ENCODE measurements around the gene TTLL8. TPM values are rescaled to one million over a fixed set of nuclear protein-coding genes. Genes with fewer than 3 reads are reported as not detected.
A peak's percentile ranks its signal among the peaks of the same experiment; 100 is the strongest.
"Not testable (repeated sequence)": the region's sequence is repeated elsewhere in the genome, so short reads cannot be mapped to it uniquely, and the experiment has no call there.

TTLL8 gene
- total RNA-seq, 4 donors from 2014 or later: not detected

DNA sequence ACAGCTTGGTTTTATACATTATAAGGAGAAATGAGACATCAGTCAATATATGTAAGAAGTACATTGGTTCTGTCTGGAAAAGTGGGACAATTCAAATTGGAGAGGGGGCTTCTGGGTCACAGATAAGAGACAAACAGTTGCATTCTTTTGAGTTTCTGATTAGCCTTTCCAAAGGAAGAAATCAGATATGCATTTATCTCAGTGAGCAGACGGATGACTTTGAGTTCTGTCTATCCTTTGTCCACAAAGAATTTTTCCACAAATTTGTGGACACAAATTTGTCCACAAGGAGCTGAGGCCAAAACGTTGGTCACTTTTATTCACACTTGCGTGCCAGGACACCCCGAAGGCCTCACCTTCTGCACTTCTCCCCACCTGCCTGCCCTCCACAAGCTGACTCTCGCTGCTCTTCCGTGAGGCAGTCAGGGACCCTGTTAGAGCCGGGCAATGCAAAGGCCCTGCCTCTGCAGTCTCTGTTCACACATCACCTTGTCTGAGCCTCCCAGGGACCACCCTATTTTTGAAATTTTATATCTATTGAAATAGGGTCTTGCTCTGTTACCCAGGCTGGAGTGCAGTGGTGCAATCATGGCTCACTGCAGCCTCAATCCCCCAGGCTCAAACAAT is 66.1 kb downstream of the TTLL8 start:
- TF ChIP-seq, protein P1, sequence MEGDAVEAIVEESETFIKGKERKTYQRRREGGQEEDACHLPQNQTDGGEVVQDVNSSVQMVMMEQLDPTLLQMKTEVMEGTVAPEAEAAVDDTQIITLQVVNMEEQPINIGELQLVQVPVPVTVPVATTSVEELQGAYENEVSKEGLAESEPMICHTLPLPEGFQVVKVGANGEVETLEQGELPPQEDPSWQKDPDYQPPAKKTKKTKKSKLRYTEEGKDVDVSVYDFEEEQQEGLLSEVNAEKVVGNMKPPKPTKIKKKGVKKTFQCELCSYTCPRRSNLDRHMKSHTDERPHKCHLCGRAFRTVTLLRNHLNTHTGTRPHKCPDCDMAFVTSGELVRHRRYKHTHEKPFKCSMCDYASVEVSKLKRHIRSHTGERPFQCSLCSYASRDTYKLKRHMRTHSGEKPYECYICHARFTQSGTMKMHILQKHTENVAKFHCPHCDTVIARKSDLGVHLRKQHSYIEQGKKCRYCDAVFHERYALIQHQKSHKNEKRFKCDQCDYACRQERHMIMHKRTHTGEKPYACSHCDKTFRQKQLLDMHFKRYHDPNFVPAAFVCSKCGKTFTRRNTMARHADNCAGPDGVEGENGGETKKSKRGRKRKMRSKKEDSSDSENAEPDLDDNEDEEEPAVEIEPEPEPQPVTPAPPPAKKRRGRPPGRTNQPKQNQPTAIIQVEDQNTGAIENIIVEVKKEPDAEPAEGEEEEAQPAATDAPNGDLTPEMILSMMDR (IDR thresholded peaks at IDR 0.05): no peak
- no peak for TF ChIP-seq POLR2A (IDR thresholded peaks at IDR 0.05)
- 91 to 94% methylated on average over 7 of the region's 7 CpGs for WGBS, 2 donors
- peak in 1 of 2 donors; percentile 52 for DNase-seq (ENCODE audit: low spot score in 2 of 2)
- H3K4me3 ChIP-seq (ENCODE audit: low read depth, poor library complexity, severe bottlenecking): no peak overlapping the region
- intact Hi-C loops (cut with DNase I; ENCODE audit: low total_unique reads): no loop called here

- WGBS, 2 donors: 88 to 92% methylated on average over 6 of the region's 6 CpGs
- no peak for TF ChIP-seq POLR2A (IDR thresholded peaks at IDR 0.05)
- TF ChIP-seq, protein P1 (IDR thresholded peaks at IDR 0.05): no peak
- intact Hi-C loops (cut with DNase I; ENCODE audit: low total_unique reads): no loop called here
- H3K4me3 ChIP-seq (ENCODE audit: low read depth, poor library complexity, severe bottlenecking): no peak overlapping the region
- no peak for DNase-seq (ENCODE audit: low spot score in 2 of 2)
Measured at GRCh38 chr22:49991167-49991566, 66.9 kb downstream of the TTLL8 start.

- WGBS, 2 donors: 90 to 94% methylated on average over 16 to 23 of the region's 24 CpGs
- intact Hi-C loops (cut with DNase I; ENCODE audit: low total_unique reads); H3K4me3 ChIP-seq (ENCODE audit: low read depth, poor library complexity, severe bottlenecking): not testable (repeated sequence)
- peak in 1 of 2 donors; percentile 54 for DNase-seq (ENCODE audit: low spot score in 2 of 2)
Measured at GRCh38 chr22:49989826-49990225, 68.3 kb downstream of the TTLL8 start.

DNA sequence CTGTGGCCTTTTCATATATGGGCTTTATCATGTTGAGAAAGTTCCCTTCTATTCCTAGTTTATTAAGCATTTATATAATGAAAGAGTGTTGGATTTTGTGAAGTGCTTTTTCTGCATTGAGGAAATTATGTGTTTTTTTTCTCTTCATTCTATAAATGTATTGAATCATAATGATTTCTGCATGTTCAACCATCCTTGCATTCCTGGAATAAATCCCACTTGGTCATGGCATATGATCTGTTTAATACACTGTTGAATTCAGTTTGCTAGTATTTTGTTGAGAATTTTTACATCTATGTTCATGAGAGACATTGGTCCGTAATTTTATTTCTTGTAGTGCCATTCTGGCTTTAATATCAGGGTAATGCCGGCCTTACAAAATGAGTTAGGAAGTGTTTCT is 71.8 kb downstream of the TTLL8 start:
- no peak for TF ChIP-seq POLR2A (IDR thresholded peaks at IDR 0.05)
- TF ChIP-seq, protein P1 (IDR thresholded peaks at IDR 0.05): no peak
- WGBS, 2 donors: 71 to 94% methylated on average over 2 of the region's 2 CpGs
- DNase-seq (ENCODE audit: low spot score in 2 of 2): no peak
- H3K4me3 ChIP-seq (ENCODE audit: low read depth, poor library complexity, severe bottlenecking): no peak overlapping the region
- intact Hi-C loops (cut with DNase I; ENCODE audit: low total_unique reads): no loop called here

GRCh38 chr22:49983148-49984042 is 74.7 kb downstream of the TTLL8 start:
- DNase-seq (ENCODE audit: low spot score in 2 of 2): peak; percentile 12 to 82

GRCh38 chr22:49981799-49982198 is 76.3 kb downstream of the TTLL8 start:
- intact Hi-C loops (cut with DNase I; ENCODE audit: low total_unique reads); DNase-seq (ENCODE audit: low spot score in 2 of 2); H3K4me3 ChIP-seq (ENCODE audit: low read depth, poor library complexity, severe bottlenecking): not testable (repeated sequence)
- WGBS, 2 donors: 94 to 97% methylated on average over 7 of the region's 7 CpGs

More at GRCh38 chr22:49983148-49984042, 74.7 kb downstream of the TTLL8 start:
- H3K4me3 ChIP-seq (ENCODE audit: low read depth, poor library complexity, severe bottlenecking): no peak overlapping the region
- intact Hi-C loops (cut with DNase I; ENCODE audit: low total_unique reads): no loop called here
- TF ChIP-seq, protein P1 (IDR thresholded peaks at IDR 0.05): no peak
- TF ChIP-seq POLR2A (IDR thresholded peaks at IDR 0.05): no peak
- 7 to 15% methylated on average over 27 to 51 of the region's 90 CpGs for WGBS, 2 donors

Measured in lower leg skin (tissue), 4 donors.